Measurements from ENCODE around the gene MARK2. TPM values are rescaled to one million over a fixed set of nuclear protein-coding genes. Genes with fewer than 3 reads are reported as not detected.

Gene MARK2
- total and polyA plus RNA-seq, 2 donors (not counting 1 experiment from before 2014, with no cell fraction given) = 6.4 to 12.3 TPM

- H3K36me3 ChIP-seq (ENCODE audit: control insufficient read depth, insufficient read depth, low read length) = peaks cover 1% of the 10 kb centered on the region
- no peaks in the 10 kb centered on the region for H3K4me1 ChIP-seq (ENCODE audit: control insufficient read depth, extremely low read depth, insufficient read depth, low read length)
- H3K4me2 ChIP-seq (ENCODE audit: extremely low read depth, insufficient read depth, low read length) = no peak overlapping the region
- H3K9ac ChIP-seq (ENCODE audit: insufficient read depth, low read length) = no peak overlapping the region
- no peak for DNase-seq (ENCODE audit: low read depth in 2 of 2)
- no peaks in the 10 kb centered on the region for H3K9me3 ChIP-seq (ENCODE audit: control insufficient read depth, insufficient read depth, low read depth, low read length)
- H3K27me3 ChIP-seq (ENCODE audit: control insufficient read depth, insufficient read depth, low read length) = no peaks in the 10 kb centered on the region
- H3K27ac ChIP-seq (ENCODE audit: insufficient read depth, low read length) = no peak overlapping the region
- TF ChIP-seq EZH2 (IDR thresholded peaks at IDR 0.05; ENCODE audit: low read length, missing control alignments) (no peak), CTCF (conservative IDR thresholded peaks at IDR 0.05 in 1 of 2, IDR thresholded peaks at IDR 0.05 in 1 of 2; ENCODE audit: low read depth in 1 of 2, low read length in 2 of 2) (no peak)
- H2AFZ ChIP-seq (ENCODE audit: low read length) = no peak overlapping the region
- no peak overlapping the region for H3K4me3 ChIP-seq (replicated peaks in 1 of 4; ENCODE audit: control extremely low read depth in 1 of 4, insufficient read depth in 1 of 4, low read depth in 3 of 4, low read length in 4 of 4)
- H4K20me1 ChIP-seq (ENCODE audit: control insufficient read depth, extremely low read depth, insufficient read depth, low read length) = no peaks in the 10 kb centered on the region
- H3K79me2 ChIP-seq (ENCODE audit: control insufficient read depth, insufficient read depth, low read length) = peaks cover 38% of the 10 kb centered on the region
These were observed 15.8 kb downstream of the MARK2 start for GRCh38 chr11:63854696-63855095.

DNA sequence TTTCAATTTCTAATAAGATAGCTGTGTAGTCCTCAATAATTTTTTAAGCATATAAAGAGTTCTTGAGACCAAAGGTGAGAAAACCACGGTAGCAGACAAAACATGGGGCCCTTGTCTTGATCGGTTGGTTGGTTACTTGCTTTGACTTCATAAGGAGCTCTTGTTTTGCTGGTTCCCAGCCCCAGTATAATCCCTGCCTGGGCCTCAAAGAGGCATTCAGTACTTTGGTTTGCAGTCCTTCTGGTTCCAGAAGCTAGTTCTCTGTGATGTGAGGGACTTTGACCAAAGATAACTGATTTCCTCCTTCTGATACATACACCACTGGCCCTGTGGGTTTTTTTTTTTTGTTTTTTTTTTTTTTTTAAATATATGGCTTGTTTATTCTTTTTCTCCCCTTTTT is 17.1 kb downstream of the MARK2 start:
- Histone ChIP-seq H3K27ac (ENCODE audit: insufficient read depth, low read length) (no peak overlapping the region), H3K36me3 (ENCODE audit: control insufficient read depth, insufficient read depth, low read length) (peaks cover 1% of the 10 kb centered on the region), H3K9me3 (ENCODE audit: control insufficient read depth, insufficient read depth, low read depth, low read length) (no peaks in the 10 kb centered on the region), H3K9ac (ENCODE audit: insufficient read depth, low read length) (no peak overlapping the region), H3K27me3 (ENCODE audit: control insufficient read depth, insufficient read depth, low read length) (no peaks in the 10 kb centered on the region), H3K4me1 (ENCODE audit: control insufficient read depth, extremely low read depth, insufficient read depth, low read length) (no peaks in the 10 kb centered on the region), H3K4me2 (ENCODE audit: extremely low read depth, insufficient read depth, low read length) (no peak overlapping the region), H3K4me3 (replicated peaks in 1 of 4; ENCODE audit: control extremely low read depth in 1 of 4, insufficient read depth in 1 of 4, low read depth in 3 of 4, low read length in 4 of 4) (no peak overlapping the region), H3K79me2 (ENCODE audit: control insufficient read depth, insufficient read depth, low read length) (peaks cover 29% of the 10 kb centered on the region), H2AFZ (ENCODE audit: low read length) (no peak overlapping the region), H4K20me1 (ENCODE audit: control insufficient read depth, extremely low read depth, insufficient read depth, low read length) (no peaks in the 10 kb centered on the region)
- no peak for DNase-seq (ENCODE audit: low read depth in 2 of 2)
- TF ChIP-seq EZH2 (IDR thresholded peaks at IDR 0.05; ENCODE audit: low read length, missing control alignments) (no peak), CTCF (conservative IDR thresholded peaks at IDR 0.05 in 1 of 2, IDR thresholded peaks at IDR 0.05 in 1 of 2; ENCODE audit: low read depth in 1 of 2, low read length in 2 of 2) (no peak)

DNA sequence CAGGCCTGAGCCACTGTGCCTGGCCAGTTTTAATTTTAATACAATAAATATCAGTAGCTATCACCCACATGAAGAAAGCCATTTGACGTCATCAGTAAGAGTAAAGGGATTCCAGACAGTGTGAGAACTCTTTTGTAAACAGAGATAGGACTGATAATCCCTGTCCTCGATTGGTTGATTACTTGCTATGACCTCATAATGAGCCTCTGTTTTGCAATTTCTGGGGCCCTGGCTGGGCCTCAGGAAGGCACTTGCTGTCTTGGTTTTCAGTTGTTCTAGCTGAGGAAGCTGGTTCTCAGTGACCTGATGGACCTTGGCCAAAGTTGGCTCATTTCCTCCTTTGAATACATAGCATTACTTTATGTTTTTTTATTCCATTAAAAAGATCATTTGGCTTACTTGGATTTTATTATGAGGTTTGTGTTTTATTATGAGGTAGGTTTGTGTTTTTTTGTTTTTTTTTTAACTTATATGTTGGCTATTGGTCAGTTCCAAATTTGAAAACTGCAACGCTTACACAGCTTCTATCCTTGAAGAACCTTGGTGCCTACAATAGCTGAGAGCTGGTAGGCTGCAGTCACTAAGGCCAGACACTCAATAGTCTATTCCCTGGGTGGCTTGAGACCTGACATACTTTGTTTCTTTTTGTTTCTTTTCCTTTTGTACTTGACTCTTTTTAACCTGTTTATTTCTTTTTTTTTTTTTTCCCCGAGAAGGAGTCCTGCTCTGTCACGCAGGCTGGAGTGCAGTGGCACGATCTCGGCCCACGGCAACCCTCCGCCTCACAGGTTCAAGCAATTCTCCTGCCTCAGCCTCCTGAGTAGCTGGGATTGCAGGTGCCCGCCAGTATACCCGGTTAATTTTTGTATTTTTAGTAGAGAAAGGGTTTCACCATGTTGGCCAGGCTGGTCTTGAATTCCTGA is 20.0 kb downstream of the MARK2 start:
- Histone ChIP-seq H4K20me1 (ENCODE audit: control insufficient read depth, extremely low read depth, insufficient read depth, low read length) (no peaks in the 10 kb centered on the region), H3K4me1 (ENCODE audit: control insufficient read depth, extremely low read depth, insufficient read depth, low read length) (no peaks in the 10 kb centered on the region), H3K79me2 (ENCODE audit: control insufficient read depth, insufficient read depth, low read length) (peaks cover 15% of the 10 kb centered on the region), H3K27ac (ENCODE audit: insufficient read depth, low read length) (no peak overlapping the region), H3K4me2 (ENCODE audit: extremely low read depth, insufficient read depth, low read length) (no peak overlapping the region), H3K9ac (ENCODE audit: insufficient read depth, low read length) (no peak overlapping the region), H3K36me3 (ENCODE audit: control insufficient read depth, insufficient read depth, low read length) (peaks cover 1% of the 10 kb centered on the region), H3K27me3 (ENCODE audit: control insufficient read depth, insufficient read depth, low read length) (no peaks in the 10 kb centered on the region), H2AFZ (ENCODE audit: low read length) (no peak overlapping the region), H3K4me3 (replicated peaks in 1 of 4; ENCODE audit: control extremely low read depth in 1 of 4, insufficient read depth in 1 of 4, low read depth in 3 of 4, low read length in 4 of 4) (no peak overlapping the region), H3K9me3 (ENCODE audit: control insufficient read depth, insufficient read depth, low read depth, low read length) (no peaks in the 10 kb centered on the region)
- DNase-seq (ENCODE audit: low read depth in 2 of 2) = peak; percentile 33 to 90
- TF ChIP-seq CTCF (conservative IDR thresholded peaks at IDR 0.05 in 1 of 2, IDR thresholded peaks at IDR 0.05 in 1 of 2; ENCODE audit: low read depth in 1 of 2, low read length in 2 of 2) = no peak
- TF ChIP-seq EZH2 (IDR thresholded peaks at IDR 0.05; ENCODE audit: low read length, missing control alignments) = no peak
